GM21737 (cell line): ENCODE measurements around the gene KLF13.
A peak's percentile ranks its signal among the peaks of the same experiment; 100 is the strongest.

ENCODE experiments used
- ATAC-seq: cut with Tn5 transposase; IDR thresholded peaks from one replicate; pipeline ENCODE4 v1.9.1; 2021; ENCODE audit warnings: mild to moderate bottlenecking, moderate library complexity; ENCODE audit not compliant: unreplicated experiment

Gene KLF13

DNA sequence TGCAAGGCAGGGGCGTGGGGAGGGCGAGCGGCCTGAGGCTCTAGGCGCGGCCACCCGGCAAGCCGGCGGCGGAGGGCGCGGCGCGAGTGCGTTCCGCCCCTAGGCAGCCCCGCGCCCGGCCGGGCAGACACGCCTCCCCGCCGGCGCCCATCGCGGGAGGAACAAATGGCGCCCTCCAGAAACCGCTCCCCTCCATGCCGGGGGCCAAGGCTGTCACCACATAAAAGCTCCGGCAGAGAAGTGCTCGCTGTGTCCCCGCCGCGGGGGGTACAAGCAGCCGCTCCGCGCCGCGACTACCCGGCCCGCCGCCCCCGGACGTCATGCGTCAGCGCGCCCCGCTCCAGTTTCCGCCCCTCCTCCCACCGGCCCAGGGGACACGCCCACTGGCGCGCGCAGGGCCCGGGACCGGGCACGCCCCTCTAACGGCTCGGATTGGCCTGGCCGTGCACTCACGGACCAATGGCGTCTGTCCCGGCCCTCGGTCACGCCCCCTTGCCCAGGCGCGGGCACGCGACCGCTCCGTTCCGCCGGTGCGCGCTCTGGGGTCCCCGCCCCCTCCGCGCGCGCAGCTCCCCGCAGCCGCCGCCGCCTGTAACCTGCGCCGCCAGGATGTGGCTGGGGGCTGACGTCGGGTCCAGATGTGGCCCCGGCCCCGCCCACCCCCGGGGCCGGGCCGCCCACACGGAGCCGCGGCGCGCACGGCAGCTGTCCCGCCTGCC, at the start of gene KLF13:
Gene KLF13 (plus strand): TSS at position 680 of the 719 bp plus-strand sequence. CDS start 378 bp downstream, outside the sequence.
- peak; percentile 55 for ATAC-seq

DNA sequence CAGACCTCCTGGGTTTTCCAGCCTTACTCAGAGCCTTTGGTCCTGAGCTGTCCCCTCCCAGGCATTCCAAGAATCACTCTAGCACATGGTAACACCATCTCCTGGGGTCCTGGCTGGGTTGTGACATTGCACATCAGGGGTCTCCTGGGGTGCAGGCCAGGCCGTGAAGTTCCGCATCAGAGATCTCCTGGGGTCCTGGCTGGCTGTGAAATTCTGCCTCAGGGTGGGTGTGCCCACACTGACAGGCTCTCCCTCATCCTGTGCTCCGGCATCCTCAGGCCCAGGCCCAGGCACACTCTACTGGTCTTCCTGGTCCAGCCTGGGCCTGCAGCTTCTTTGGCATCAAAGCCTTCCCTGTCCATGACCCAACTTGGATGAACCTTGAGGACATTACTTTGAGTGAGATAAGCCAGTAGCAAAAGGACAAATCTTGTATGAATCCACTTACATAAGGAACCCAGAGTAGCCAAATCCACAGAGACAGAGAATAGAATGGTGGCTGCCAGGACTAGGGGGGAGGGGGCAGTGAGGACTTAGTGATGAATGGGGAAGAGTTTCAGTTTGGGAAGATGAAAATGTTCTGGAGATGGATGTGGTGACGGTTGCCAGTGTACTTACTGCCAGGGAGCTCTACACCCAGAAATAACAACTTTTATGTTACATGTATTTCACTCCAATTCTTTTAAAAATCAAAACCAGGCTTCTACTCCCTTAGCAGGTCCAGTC, 49.1 kb upstream of the KLF13 start:
- no peak for ATAC-seq

DNA sequence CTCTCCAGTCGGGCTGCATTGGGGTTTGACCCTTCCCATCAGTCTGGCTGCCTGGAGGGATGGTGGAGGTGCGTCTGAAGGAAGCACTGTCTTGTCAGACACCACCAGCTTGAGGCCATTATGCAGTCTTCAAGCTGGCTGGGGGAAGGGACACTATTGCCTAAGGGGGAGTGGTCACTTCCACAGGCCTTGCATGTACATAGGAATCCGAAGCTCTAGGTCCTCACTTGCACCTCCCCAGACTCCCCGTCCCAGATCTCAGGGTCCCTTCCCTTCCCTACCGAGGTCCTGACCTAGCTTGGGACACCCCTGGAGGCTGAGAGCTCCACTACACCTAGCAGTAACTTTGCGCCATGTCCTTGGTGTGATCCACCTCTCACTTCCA, 48.6 kb upstream of the KLF13 start:
- no peak for ATAC-seq

DNA sequence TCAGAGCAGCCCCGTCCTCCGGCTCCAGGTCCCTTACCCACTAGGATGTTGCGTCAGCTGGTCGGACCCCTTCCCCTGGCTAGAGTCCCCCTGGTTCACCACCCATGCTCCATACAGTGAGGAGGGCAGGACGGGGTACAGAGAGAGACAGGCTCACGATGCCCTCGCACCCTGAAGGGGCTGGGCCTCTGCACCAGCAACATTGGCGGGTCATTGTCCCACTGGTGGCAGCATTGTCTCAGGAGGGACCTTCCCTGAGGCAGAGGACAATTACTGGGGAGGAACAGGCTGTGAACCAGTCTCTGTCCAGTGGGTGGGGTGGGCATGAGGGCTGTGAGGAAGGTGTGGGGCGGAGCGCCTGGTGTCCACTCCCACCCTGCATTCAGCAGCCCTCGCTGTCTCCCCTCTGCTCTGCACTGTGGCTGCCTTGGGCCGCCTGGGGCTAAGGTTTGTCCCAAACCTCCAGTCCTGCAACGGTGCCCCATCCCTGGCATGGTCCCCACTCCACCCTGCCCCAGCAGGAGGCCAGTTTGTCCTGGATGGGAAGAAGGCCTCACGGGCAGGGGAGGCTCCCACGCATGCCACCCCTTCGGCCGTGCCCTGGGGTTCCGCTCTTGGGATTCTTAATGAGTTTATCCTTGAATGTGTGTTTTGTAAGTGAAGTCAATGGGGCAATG, 48.0 kb upstream of the KLF13 start:
- ATAC-seq, result no peak

DNA sequence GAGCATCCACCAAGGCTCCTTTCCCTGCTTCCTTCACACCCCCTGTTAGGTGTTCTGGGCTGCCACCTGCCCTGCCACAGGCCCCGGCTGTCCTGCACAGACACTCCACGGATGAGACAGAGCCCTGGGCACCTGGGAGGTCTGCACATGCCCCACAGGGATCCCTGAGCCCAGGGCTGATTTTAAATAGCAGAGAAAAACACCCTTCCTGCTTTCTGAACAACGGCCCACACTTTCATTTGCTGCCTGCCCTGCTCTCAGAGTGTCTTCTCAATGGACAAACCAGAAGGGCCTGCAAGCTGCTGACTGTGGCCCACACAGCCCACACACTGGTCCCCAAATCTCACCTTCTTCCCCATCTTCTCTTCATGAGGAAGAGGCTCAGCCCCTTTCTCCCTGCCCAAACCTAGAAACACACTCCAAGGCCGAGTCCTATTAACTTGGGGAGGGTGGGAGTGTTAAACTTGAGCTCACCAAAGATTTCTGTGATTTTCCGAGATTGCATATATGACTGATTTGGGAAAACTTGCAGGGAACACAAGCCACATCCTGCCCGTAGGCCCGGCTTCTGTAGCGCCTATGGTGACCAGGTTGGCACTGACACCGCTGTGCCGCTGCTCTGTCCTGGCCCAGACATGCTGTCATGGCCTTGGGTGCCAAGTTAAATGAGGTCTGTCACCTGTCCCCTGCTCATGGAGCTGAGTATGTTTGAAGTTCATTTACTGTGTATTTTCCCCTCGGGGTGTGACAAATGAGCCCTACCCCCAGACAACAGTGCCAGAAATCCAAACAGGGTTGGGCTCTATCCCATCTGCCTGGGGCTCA, 47.2 kb upstream of the KLF13 start:
- no peak for ATAC-seq

DNA sequence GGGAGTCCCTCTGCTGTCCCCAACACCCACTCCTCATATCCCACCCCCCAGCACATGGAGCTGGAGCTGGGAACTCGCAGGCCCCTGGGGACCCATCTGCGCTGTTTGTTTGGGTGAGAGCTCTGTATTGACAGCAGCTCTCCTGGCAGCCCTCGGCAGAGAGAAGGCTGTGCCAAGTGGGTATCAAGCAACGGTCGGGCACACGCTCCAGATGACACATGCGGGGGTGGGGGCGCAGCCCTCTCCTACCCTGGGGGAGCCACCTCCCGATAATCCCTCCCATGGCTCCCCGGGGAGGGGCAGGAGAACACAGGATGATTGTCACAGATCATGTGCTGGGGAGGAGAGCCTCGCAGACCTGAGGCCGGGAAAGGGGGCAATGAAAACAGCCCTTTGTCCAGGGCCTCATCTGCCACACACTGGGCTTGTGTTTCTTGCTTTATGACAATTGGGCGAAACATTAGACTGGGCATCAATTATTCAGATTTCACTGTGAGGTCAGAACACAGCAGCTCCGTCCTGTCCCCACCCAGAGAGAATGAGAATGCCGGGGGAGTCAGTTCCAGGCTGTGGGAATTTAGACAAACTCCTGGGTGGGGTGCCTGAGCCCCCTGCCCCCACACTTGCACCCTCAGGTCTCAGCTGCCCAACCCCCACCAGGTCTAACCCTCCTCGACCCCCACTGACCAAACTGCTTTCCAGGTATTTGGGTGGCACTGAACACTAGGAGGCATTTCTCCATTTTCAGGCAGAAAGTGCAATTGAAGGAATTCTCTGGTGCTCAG, 46.4 kb upstream of the KLF13 start:
- ATAC-seq, result no peak

DNA sequence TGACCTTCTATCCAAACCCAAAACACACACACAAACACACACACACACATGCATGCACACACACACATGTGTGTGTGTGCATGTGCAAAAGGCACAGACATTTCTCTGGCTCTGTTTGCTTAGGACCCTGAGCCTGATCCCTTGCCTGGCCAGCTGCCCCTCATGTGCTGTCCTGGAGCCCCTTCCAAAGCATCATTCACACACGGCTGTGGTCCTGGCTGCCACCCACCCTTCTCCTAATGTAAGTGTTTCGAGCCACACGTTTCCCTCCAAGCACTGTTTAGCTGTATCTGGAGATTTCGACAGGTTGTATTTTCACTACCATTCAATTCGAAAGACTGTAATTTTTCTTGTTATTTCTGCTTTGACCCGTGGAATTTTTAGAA, 45.8 kb upstream of the KLF13 start:
- ATAC-seq, result no peak

DNA sequence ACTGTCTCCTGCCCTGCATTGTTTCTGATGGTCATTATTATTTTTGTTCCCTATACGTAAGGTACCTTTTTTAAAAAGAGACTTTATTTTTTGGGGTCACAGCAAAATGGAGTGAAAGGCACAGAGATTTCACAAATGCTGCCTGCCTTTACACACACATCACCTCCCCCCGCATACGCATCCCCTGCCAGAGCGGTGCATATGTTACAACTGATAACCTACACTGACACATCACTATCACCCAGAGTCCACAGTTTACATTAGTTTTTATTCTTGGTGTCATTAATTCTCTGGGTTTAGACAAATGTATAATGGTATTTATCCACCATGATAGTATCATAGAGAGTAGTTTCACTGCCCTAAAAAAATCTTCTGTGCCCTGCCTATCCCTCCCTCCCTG, 43.6 kb upstream of the KLF13 start:
- no peak for ATAC-seq

DNA sequence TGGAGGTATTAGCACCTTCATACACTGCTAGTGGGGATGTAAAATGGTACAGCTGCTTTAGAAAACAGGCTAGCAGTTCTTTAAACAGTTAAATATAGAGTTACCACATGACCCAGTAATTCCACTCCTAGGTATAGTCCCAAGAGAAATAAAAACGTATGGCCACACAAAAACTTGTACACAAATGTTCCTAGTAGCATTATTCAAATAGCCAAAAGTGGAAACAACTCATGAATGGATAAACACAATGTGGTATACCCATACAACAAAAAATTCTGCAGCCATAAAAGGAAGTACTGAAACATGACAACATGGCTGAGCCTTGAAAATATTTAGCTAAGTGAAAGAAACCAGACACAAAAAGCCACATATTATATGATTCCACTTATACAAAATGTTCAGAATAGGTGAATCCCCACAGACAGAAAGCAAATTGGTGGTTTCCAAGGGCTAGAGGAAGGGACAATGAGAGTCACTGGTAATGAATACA, 40.8 kb upstream of the KLF13 start:
- peak; percentile 77 for ATAC-seq

DNA sequence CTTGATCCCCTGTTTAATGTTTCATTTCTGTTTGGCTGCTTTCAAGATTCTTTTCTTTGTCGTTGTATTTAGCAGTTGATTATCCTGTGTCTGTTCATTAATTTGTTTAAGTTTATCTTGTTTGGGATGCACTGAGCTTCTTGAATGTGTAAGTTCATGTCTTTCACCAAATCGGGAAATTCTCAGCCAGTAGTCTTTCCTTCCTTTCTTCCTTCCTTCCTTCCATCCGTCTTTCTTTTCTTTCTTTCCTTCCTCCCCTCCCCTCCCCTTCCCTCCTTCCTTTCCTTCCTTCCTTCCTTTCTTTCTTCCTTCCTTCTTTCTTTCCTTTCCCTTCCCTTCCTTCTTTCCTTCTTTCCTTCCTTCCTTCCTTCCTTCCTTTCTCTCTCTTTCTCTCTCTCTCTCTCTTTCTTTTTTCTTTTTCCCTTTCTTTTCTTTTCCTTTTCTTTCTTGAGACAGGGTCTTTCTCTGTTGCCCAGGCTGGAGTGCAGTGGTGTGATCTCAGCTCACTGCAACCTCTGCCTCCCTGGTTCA, 35.5 kb upstream of the KLF13 start:
- ATAC-seq, result no peak

DNA sequence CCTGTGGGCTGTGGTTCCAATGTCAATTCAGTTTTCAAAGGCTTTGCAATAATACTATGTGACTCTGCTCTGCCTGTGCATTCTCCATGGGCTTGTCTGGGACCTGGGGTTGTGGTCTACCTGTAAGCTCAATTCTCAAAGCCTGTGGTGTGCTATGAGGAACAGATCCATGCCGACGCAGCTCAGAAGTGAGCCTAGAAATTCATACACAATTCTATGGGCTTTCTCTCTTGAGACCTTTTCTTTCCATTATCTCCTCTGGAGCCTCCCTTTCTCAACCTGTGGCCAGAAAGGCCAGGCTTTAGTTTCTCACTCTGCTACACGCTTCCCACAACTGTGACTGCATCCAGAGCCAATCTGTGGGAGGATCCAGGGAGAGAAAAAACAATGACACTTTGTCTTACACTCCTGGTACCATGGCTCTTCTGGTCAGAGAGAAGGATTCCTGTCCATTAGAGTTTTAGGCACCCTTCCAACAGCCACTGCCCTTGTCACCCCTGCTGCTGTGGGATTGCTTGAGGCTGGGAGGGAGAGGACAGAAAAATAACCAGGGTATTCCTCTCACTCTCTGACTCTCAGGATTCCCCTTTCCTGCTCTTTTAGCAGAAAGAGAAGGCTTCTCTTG, 34.1 kb upstream of the KLF13 start:
- ATAC-seq, result no peak

DNA sequence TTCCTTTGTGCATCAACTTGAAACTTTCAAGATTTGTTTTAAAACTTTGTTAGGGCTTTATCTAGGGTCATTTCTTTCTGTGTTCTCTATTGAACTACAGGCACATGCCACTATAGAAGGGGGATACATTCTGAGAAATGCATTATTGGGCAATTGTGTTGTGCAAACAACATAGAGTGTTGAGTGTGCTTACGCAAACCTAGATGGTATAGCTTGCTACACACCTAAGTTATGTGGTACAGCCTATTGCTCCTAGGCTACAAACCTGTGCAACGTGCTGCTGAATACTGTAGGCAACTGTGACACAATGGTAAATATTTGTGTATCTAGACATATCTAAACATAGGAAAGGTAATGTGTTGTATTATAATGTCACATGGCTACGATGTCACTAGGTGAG, 33.0 kb upstream of the KLF13 start:
- ATAC-seq, result no peak

DNA sequence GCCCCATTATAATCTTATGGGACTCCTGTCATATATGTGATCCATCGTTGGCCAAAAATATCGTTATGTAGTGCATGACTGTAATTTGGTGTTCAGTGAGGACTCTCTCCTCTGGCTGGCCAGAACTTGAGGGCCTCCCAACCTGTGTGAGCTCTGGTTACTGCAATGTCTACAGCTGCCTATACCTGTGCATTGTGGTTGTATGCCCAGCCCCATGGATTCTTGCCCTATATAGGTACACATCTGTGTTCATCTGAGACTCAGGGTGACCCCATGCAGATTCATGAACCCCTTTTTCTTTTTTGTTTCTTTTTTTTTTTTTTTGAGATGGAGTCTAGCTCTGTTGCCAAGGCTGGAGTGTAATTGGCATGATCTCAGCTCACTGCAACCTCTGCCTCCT, 32.6 kb upstream of the KLF13 start:
- no peak for ATAC-seq

DNA sequence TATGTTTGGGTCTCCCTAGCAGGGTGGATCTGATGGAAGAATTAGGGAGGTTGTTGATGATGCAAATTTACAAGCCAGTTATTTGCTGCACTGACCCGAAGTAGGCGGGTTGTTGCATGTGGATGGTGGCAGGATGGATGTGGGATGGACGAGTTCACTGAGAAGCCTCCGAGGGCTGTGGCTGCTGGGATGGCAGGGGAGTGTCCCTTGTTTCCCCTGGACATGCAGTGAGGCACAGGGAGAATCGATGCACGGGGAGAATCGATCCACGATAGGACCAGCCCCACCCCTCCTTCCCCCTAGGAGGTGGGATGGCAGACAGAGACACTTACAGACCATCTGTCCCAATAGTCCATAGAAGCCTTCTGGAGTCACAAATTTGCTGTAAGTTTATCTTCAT, 31.0 kb upstream of the KLF13 start:
- no peak for ATAC-seq

DNA sequence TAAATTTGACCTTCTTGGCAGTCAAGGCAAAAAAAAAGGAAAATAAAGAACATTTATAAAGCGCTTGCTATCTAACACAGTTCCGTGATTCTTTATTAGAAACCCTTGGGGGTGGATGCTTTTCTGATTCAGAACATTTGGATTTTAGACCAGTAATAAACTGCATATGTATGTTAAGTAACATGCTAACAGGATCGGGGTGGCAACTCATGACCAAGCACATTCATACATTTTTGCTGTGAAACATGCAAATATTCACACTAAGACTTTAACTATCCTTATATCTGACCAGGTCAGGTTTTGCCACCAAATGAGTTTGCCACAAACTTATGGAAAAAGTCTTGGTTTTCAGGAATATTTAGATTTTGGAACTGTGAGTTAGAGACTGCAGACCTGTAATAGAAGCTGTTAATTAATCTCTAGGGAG, 30.4 kb upstream of the KLF13 start:
- no peak for ATAC-seq

DNA sequence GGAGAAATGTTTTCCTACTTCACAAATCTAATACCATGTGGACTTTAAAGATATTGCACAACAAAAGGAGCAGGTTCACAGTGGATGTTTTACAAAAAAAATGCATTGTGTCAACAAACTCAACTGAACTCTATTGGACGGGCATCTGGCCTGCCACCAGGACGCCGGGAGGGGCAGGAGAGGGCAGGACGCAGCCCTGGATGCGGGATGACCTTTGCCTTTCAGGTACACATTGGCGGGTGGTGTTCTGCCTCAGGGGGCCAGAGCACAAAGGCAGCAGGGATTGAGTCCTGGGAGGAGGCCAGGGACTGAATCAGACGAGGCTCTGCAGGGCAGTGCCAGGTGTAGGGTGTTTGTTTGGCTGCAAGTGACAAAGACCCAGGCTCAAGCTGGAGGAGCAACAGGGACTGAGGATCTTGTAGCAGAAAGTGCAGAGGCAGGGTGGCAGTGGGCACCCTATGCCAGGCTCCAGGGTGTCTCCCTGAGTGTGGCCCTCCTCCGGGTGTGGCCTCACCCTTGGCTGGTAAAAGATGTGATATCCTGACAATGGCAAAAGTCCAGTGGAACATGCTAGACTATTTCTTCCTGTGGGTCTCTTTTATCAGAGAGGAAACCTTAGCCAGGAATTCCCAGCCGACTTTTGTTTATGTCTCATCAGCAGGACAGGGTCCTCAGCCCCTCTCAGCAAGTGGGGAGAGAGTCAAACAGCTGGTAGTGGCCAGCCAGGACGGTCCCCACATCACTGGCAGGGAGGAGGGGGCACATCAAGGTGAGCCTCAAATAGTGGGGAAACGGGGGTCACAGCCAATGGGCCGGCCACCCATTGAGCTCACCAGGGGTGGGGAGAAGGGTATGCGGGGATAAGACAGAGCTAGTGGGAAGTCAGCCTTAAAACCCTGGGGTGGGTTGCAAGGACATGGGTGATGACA, 29.7 kb upstream of the KLF13 start:
- ATAC-seq, result no peak

DNA sequence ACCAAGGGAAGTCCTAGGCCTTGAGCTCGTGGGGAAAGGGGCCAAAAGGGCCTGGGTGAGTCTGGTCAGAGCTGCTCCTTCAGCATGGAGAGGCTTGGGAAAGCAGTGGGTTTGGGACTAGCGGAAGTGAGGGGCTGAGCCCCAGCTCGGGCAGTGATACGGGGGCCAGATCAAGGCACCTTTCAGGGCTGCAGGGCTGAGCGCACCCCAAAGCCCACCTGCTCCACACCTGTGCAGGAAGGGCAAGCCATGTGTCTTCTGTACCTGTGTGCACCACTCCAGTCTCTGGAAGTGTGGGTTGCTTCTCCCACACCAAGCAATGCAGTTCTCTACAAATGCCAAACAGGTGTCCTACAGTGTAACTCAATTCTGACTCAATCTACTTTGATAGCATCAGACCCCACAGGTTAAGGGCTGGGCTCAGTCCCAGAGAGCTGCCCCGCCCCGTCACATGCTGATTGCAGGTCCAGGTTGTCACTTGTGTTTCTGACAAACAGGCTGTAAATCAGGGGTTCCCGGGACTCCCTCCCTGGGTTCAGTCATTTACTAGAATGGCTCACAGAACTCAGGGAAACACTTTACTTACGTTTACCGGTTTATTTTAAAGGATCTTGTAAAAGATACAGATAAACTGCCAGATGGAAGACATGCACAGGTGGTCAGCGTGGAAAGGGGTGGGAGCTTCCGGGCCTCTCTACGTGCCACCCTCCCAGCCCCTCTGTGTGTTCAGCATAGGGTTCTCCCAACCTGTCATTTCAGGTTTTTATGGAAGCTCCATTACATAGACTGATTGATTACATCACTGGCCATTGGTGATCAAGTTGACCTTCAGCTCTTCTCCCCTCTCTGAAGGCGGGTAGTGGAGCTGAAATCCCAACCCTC, 28.8 kb upstream of the KLF13 start:
- no peak for ATAC-seq
